H1 (cell line): Measurements from ENCODE around the gene RFX3. TPM values are rescaled to one million over a fixed set of nuclear protein-coding genes. Genes with fewer than 3 reads are reported as not detected.

Source experiments
- CTCF ChIA-PET: fragments of 300-600 bp; sonication (Branson Sonifier 250); formaldehyde crosslinking; loops from one replicate; lab custom pipeline; 2021; ENCODE audit not compliant: partially characterized antibody; lab: Charles Lee
- POLR2A ChIA-PET: fragments of 300-600 bp; sonication (Branson Sonifier 250); formaldehyde crosslinking; loops from one replicate; lab custom pipeline; 2021; ENCODE audit warnings: inconsistent platforms; ENCODE audit not compliant: partially characterized antibody; lab: Charles Lee
- DNase-seq, 2 experiments: peaks; one replicate each; pipeline versions ENCODE4 v3.0.0 to v3.0.0-alpha.2; 2010 to 2022; ENCODE audit warnings: low spot score in 2 of 2, low read depth in 1 of 2, mixed read lengths in 1 of 2
- FAIRE-seq: peaks from 2 replicates; lab custom pipeline; 2011; peaks lifted over from hg19 to GRCh38; lab: Jason Lieb, UNC
- H2AFZ ChIP-seq: 2 replicates; pipeline ENCODE4 v1.8.1; 2012; ENCODE audit warnings: low read length, inconsistent platforms
- H2AK5ac ChIP-seq: 2 replicates; pipeline ENCODE4 v1.6.1; 2013; ENCODE audit warnings: low read depth, low read length
- H2BK120ac ChIP-seq: replicated peaks from 2 replicates; pipeline ENCODE3; 2013; ENCODE audit warnings: low read depth, low read length, inconsistent platforms
- H2BK12ac ChIP-seq: 2 replicates; pipeline ENCODE4 v1.6.1; 2013; ENCODE audit warnings: low read depth, low read length
- H2BK15ac ChIP-seq: 2 replicates; pipeline ENCODE4 v1.6.1; 2013; ENCODE audit warnings: low read length
- H2BK20ac ChIP-seq: 2 replicates; pipeline ENCODE4 v1.6.1; 2013; ENCODE audit warnings: low read length
- H2BK5ac ChIP-seq: 2 replicates; pipeline ENCODE4 v1.6.1; 2013; ENCODE audit warnings: low read depth, low read length
- H3K14ac ChIP-seq: 2 replicates; pipeline ENCODE4 v1.6.1; 2013; ENCODE audit warnings: inconsistent platforms; ENCODE audit not compliant: insufficient read length
- H3K18ac ChIP-seq: 2 replicates; pipeline ENCODE4 v1.6.1; 2013; ENCODE audit warnings: low read length; ENCODE audit errors: extremely low read depth
- H3K23ac ChIP-seq: 2 replicates; pipeline ENCODE4 v1.6.1; 2013; ENCODE audit warnings: inconsistent platforms; ENCODE audit not compliant: insufficient read length
- H3K23me2 ChIP-seq: 2 replicates; pipeline ENCODE4 v1.6.1; 2013; ENCODE audit warnings: low read depth, low read length
- H3K27ac ChIP-seq: 2 replicates; pipeline ENCODE4 v1.6.1; 2011; ENCODE audit warnings: low read depth, low read length, inconsistent platforms
- H3K27me3 ChIP-seq, 4 experiments: replicated peaks in 1 of 4; 1 replicate in 1 of 4; 2 replicates in 3 of 4; pipeline versions ENCODE4 v1.6.1 to v1.8.1; 2011 to 2013; ENCODE audit warnings: low read length in 3 of 4, mild to moderate bottlenecking in 3 of 4, inconsistent platforms in 2 of 4, mixed read lengths in 2 of 4, moderate library complexity in 1 of 4; ENCODE audit not compliant: control insufficient read depth in 3 of 4, insufficient read depth in 3 of 4; ENCODE audit errors: extremely low read depth in 1 of 4
- H3K36me3 ChIP-seq, 4 experiments: 2 replicates each; pipeline versions ENCODE4 v1.6.1 to v1.8.1; 2011 to 2013; ENCODE audit warnings: mild to moderate bottlenecking in 4 of 4, low read length in 3 of 4, moderate library complexity in 2 of 4, control low read depth in 1 of 4, inconsistent platforms in 1 of 4; ENCODE audit not compliant: insufficient read depth in 4 of 4, control insufficient read depth in 2 of 4
- H3K4ac ChIP-seq: replicated peaks from 2 replicates; pipeline ENCODE3; 2013; ENCODE audit warnings: low read length, low read depth, mixed read lengths, inconsistent platforms; ENCODE audit not compliant: insufficient read length
- H3K4me1 ChIP-seq, 4 experiments: replicated peaks in 1 of 4; 1 replicate in 1 of 4; 2 replicates in 3 of 4; pipeline versions ENCODE4 v1.6.1 to v1.8.1; 2011 to 2013; ENCODE audit warnings: low read length in 3 of 4, inconsistent platforms in 2 of 4, mixed read lengths in 1 of 4; ENCODE audit not compliant: insufficient read depth in 4 of 4, control insufficient read depth in 3 of 4
- H3K4me2 ChIP-seq, 2 experiments: 2 replicates each; pipeline versions ENCODE4 v1.6.1 to v1.8.1; 2011 to 2013; ENCODE audit warnings: low read depth in 2 of 2, low read length in 2 of 2, control low read depth in 1 of 2, inconsistent platforms in 1 of 2, mild to moderate bottlenecking in 1 of 2; ENCODE audit not compliant: insufficient read depth in 1 of 2
- H3K4me3 ChIP-seq, 4 experiments: fragments of 200-600, 300-600 bp in 1 of 4; sonication (generic), shearing (Covaris generic), sonication (Bioruptor Twin) in 1 of 4; 2 replicates each; pipeline versions ENCODE4 v1.5.1 to v1.8.1; 2011 to 2016; ENCODE audit warnings: low read length in 4 of 4, low read depth in 3 of 4, control low read depth in 2 of 4, inconsistent platforms in 2 of 4, mild to moderate bottlenecking in 2 of 4, mixed read lengths in 1 of 4, moderate library complexity in 1 of 4; ENCODE audit not compliant: insufficient read depth in 2 of 4; ENCODE audit errors: extremely low read depth in 1 of 4
- H3K56ac ChIP-seq: replicated peaks from 2 replicates; pipeline ENCODE3; 2013; ENCODE audit warnings: low read depth, mild to moderate bottlenecking, mixed read lengths, low read length, inconsistent platforms; ENCODE audit not compliant: insufficient read length
- H3K79me1 ChIP-seq: 2 replicates; pipeline ENCODE4 v1.6.1; 2013; ENCODE audit warnings: low read depth, low read length, control low read depth
- H3K79me2 ChIP-seq, 2 experiments: 2 replicates each; pipeline versions ENCODE4 v1.6.1 to v1.8.1; 2012 to 2013; ENCODE audit warnings: low read length in 2 of 2, mild to moderate bottlenecking in 2 of 2, inconsistent platforms in 1 of 2; ENCODE audit not compliant: insufficient read depth in 2 of 2, control insufficient read depth in 1 of 2
- H3K9ac ChIP-seq, 4 experiments: replicated peaks in 1 of 4; 1 replicate in 1 of 4; 2 replicates in 3 of 4; pipeline versions ENCODE4 v1.6.1 to v1.8.1; 2011 to 2013; ENCODE audit warnings: low read depth in 3 of 4, low read length in 3 of 4, control low read depth in 2 of 4, mild to moderate bottlenecking in 2 of 4, moderate library complexity in 2 of 4, inconsistent platforms in 1 of 4; ENCODE audit errors: extremely low read depth in 1 of 4
- H3K9me3 ChIP-seq, 2 experiments: 2 replicates each; pipeline versions ENCODE4 v1.6.1 to v1.8.1; 2012 to 2013; ENCODE audit warnings: mild to moderate bottlenecking in 2 of 2, moderate library complexity in 2 of 2, control low read depth in 1 of 2, inconsistent platforms in 1 of 2, low read depth in 1 of 2, low read length in 1 of 2, mixed read lengths in 1 of 2; ENCODE audit not compliant: insufficient read depth in 2 of 2
- H4K20me1 ChIP-seq, 2 experiments: replicated peaks in 1 of 2; 2 replicates each; pipeline versions ENCODE3 to v1.8.1; 2011 to 2013; ENCODE audit warnings: inconsistent platforms in 2 of 2, low read length in 2 of 2, mild to moderate bottlenecking in 1 of 2; ENCODE audit not compliant: insufficient read depth in 2 of 2, control insufficient read depth in 1 of 2
- H4K5ac ChIP-seq: 2 replicates; pipeline ENCODE4 v1.6.1; 2013; ENCODE audit warnings: low read length, low read depth, mixed read lengths, inconsistent platforms; ENCODE audit not compliant: insufficient read length
- H4K8ac ChIP-seq: 2 replicates; pipeline ENCODE4 v1.8.0; 2013; ENCODE audit warnings: mild to moderate bottlenecking, moderate library complexity, low read length, inconsistent platforms; ENCODE audit not compliant: insufficient read depth; ENCODE audit errors: extremely low read depth
- H4K91ac ChIP-seq: replicated peaks from 2 replicates; pipeline ENCODE3; 2013; ENCODE audit warnings: low read length, mixed read lengths, inconsistent platforms; ENCODE audit not compliant: insufficient read length
- CHD2 ChIP-seq: IDR thresholded peaks from 2 replicates; pipeline ENCODE4 v1.6.1; 2012; ENCODE audit warnings: low read length, improper control_type of control experiment
- EP300 ChIP-seq, 2 experiments: IDR thresholded peaks; 1 replicate in 1 of 2; 2 replicates in 1 of 2; pipeline ENCODE4 v1.6.1; 2011 to 2012; ENCODE audit warnings: low read depth in 2 of 2, low read length in 2 of 2, mild to moderate bottlenecking in 2 of 2, borderline replicate concordance in 1 of 2, inconsistent platforms in 1 of 2, moderate library complexity in 1 of 2
- TCF12 ChIP-seq: IDR thresholded peaks from 2 replicates; pipeline ENCODE4 v1.6.1; 2011; ENCODE audit warnings: low read depth, mild to moderate bottlenecking, low read length
- WGBS, 2 experiments: shearing (Covaris generic) in 1 of 2; methylation state at CpG; one replicate each; pipeline versions ENCODE4 v1.1.6 to v1.1.7; 2013 to 2015; ENCODE audit warnings: low lambda C conversion rate in 2 of 2, mixed read lengths in 2 of 2, inconsistent platforms in 1 of 2, low coverage in 1 of 2, missing lambda C conversion rate in 1 of 2; ENCODE audit not compliant: insufficient replicate concordance in 2 of 2, insufficient coverage in 1 of 2, insufficient read length in 1 of 2; ENCODE audit errors: extremely low coverage in 1 of 2, missing lambda C conversion rate in 1 of 2; 5-methylcytosine and 5-hydroxymethylcytosine counted together
- polyA plus RNA-seq, 7 experiments: library from polyadenylated mRNA; depleted of rRNA in 3 of 7; stranded (reverse) in 5 of 7; unstranded in 2 of 7; fragments of >200 nt in 5 of 7; fragments of 200-250 nt in 2 of 7; gene quantifications; 1 replicate in 5 of 7; 2 replicates in 1 of 7; 4 replicates in 1 of 7; pipeline versions ENCODE4 v1.2.1 to v1.2.3, GENCODE V29; 2011 to 2013; ENCODE audit warnings: missing spikeins in 2 of 7, mixed read lengths in 2 of 7
- total RNA-seq: library from RNA; stranded (reverse); fragmentation: NEBNext Ultra II Directional; extraction: Animal tissue kit (Norgen Biotek cat#: 25700); gene quantifications from 2 replicates; pipeline ENCODE4 v1.2.1, GENCODE V29; 2021

The RFX3 gene
- total and polyA plus RNA-seq, 2 of the 8 experiments (the other 6 are each of a cell fraction or from before 2014, with no cell fraction given), result 4.9 to 22.6 TPM

DNA sequence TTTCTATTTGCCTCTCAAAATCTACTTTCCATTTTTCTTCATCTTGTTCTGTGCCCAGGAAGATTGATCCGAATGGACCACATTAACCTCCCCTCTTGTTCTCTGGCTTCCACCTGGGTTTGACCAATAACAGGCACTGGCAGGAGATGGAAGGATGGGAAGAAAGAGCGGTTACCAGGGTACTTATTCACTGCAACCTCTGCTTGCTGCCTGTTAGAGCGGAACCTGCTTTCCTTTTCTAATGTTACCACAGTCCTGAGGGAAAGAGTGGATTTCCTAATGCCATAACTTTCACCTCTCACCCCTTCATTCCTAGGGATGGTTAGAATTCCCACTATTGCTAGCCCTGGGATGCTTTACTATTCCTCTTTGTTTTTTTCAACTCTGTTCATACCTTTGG, 262.1 kb downstream of the RFX3 start:
- Histone ChIP-seq H3K27me3 (no peaks in the 10 kb centered on the region), H2BK20ac (no peak overlapping the region), H3K9ac (no peak overlapping the region), H3K4me1 (peaks cover 0 to 11% (median 4%) of the 10 kb centered on the region in 4 experiments; a peak in 2 of 7 replicates), H4K8ac (no peak overlapping the region), H2AK5ac (no peak overlapping the region), H4K91ac (no peak overlapping the region), H3K56ac (no peak overlapping the region), H3K36me3 (0 out of 8 replicates have a peak, but pooled peaks cover 0 to 3% (median 0%) of the 10 kb centered on the region in 4 experiments), H2BK15ac (no peak overlapping the region), H3K27ac (no peak overlapping the region), H2BK120ac (no peak overlapping the region), H3K4me3 (no peak overlapping the region), H3K79me1 (no peaks in the 10 kb centered on the region), H2AFZ (no peak overlapping the region), H3K23me2 (no peaks in the 10 kb centered on the region), H3K4ac (no peak overlapping the region), H3K4me2 (peak overlapping the region in 1 of 2 experiments; percentile 15; a peak in 2 of 4 replicates), H3K79me2 (no peaks in the 10 kb centered on the region), H3K9me3 (no peaks in the 10 kb centered on the region), H4K5ac (peak overlapping the region; percentile 78), H3K23ac (no peak overlapping the region), H3K18ac (no peak overlapping the region), H4K20me1 (no peaks in the 10 kb centered on the region), H2BK5ac (no peak overlapping the region), H2BK12ac (no peak overlapping the region; the same call in 1 of the 2 replicates), H3K14ac (no peak overlapping the region)
- DNase-seq, result no peak
- FAIRE-seq, result peak; percentile 24
- ChIA-PET CTCF (no interaction called here), POLR2A (no interaction called here)
- TF ChIP-seq TCF12 (no peak), EP300 (IDR thresholded peaks at IDR 0.05; ENCODE audit: borderline replicate concordance in 1 of 2, low read depth in 2 of 2, low read length in 2 of 2) (no peak), CHD2 (no peak)
- 69% methylated on average over 3 of the region's 3 CpGs; no CpG with 5 or more reads in 1 of the 2 experiments for WGBS, 2 experiments
